Heart right ventricle (tissue), 16 donors: ENCODE results near the gene MYH14. TPM values are rescaled to one million over a fixed set of nuclear protein-coding genes. Genes with fewer than 3 reads are reported as not detected.
A peak's percentile ranks its signal among the peaks of the same experiment; 100 is the strongest.
"Not testable (repeated sequence)": the region's sequence is repeated elsewhere in the genome, so short reads cannot be mapped to it uniquely, and the experiment has no call there.

ENCODE experiments used
- ATAC-seq, 8 donors: fragments of 200-7000 bp; cut with Tn5 transposase; one replicate each; pipeline ENCODE4 v1.9.1; 2020; ENCODE audit warnings: mild to moderate bottlenecking in 8 of 8, moderate library complexity in 8 of 8, moderate number of reproducible peaks in 1 of 8
- DNase-seq, 2 donors: peaks; one replicate each; pipeline ENCODE4 v3.0.0-alpha.2; 2020
- H3K27ac ChIP-seq, 10 donors: fragments of 200-600 bp; sonication (generic) in 2 of 10; one replicate each; pipeline versions ENCODE4 v1.5.0 to v1.8.0; 2020 to 2022; ENCODE audit warnings: mild to moderate bottlenecking in 3 of 10
- H3K27me3 ChIP-seq, 7 donors: fragments of 200-600 bp; one replicate each; pipeline ENCODE4 v1.8.0; 2021 to 2022; ENCODE audit warnings: mild to moderate bottlenecking in 2 of 7
- H3K36me3 ChIP-seq, 9 donors: fragments of 200-600 bp; sonication (generic) in 1 of 9; one replicate each; pipeline versions ENCODE4 v1.5.0 to v1.8.0; 2020 to 2022; ENCODE audit warnings: mild to moderate bottlenecking in 2 of 9
- H3K4me1 ChIP-seq, 9 donors: fragments of 200-600 bp; sonication (generic) in 1 of 9; one replicate each; pipeline versions ENCODE4 v1.5.0 to v1.8.0; 2020 to 2022; ENCODE audit warnings: mild to moderate bottlenecking in 4 of 9
- H3K4me3 ChIP-seq, 10 donors: fragments of 200-600 bp; sonication (generic) in 2 of 10; one replicate each; pipeline versions ENCODE4 v1.5.0 to v1.8.0; 2020 to 2022; ENCODE audit warnings: mild to moderate bottlenecking in 7 of 10, moderate library complexity in 2 of 10
- H3K9me3 ChIP-seq, 11 donors: fragments of 200-600 bp in 10 of 11; sonication (generic) in 2 of 11; one replicate each; pipeline versions ENCODE4 v1.5.0 to v1.8.0; 2013 to 2022; ENCODE audit warnings: mild to moderate bottlenecking in 2 of 11, control low read depth in 1 of 11, moderate library complexity in 1 of 11
- CTCF ChIP-seq, 9 donors: fragments of 200-600 bp; sonication (generic) in 2 of 9; IDR thresholded peaks; one replicate each; pipeline versions ENCODE4 v1.5.0 to v1.8.0; 2021 to 2022; ENCODE audit warnings: antibody characterized with exemption in 9 of 9, mild to moderate bottlenecking in 5 of 9, moderate library complexity in 1 of 9
- WGBS, 2 donors: extraction: QIAGEN DNeasy Blood & Tissue Kit; methylation state at CpG; one replicate each; pipeline ENCODE4 v1.1.7; 2013; ENCODE audit warnings: inconsistent platforms in 1 of 2; 5-methylcytosine and 5-hydroxymethylcytosine counted together
- intact Hi-C, 10 donors: fragments of 100-400 bp; cut with DNase I; formaldehyde crosslinking; loops; one replicate each; pipeline versions ENCODE4 v1.11.1 to v1.14.2; 2022
- polyA plus RNA-seq, 2 donors: library from polyadenylated mRNA; stranded (reverse); fragments of 200-250 nt; gene quantifications; one replicate each; pipeline ENCODE4 v1.2.3, GENCODE V29; 2013
- total RNA-seq, 10 donors: library from RNA; stranded (reverse); fragmentation: NEBNext Ultra II Directional in 3 of 10; extraction: Animal tissue kit (Norgen Biotek cat#: 25700) in 3 of 10; gene quantifications; one replicate each; pipeline versions ENCODE4 v1.2.1 to v1.2.4, GENCODE V29; 2021 to 2023
- donor health status: Arrhythmogenic right ventricular cardiomyopathy.
- donor health status: ischemic (EF 13 %, LVEDD 7.1; RV severe dilation, severe dysfunction).
- donor health status: healthy with polysubstance abuse.
- donor health status: DM: no; HTN: yes; CAD: no.
- donor health status: DM: no; HTN: no; CAD: no.
- donor health status: ischemic (EF 25% LVEDD 6.9; RV normal size, moderate dysfunction).
- donor health status: ischemic (EF 25% LVEDD 5.7; RV mildly dilated, moderate dysfunction).
- donor health status: healthy.
- donor health status: DM: yes; HTN: yes; CAD: no.
- donor health status: Ischemic cardiomyopathy.
- donor health status: ischemic (EF 35%, LVEDD 5.7; RV mildly dilated, moderate dysfunction).
- donor health status: nonischemic (EF 11% LVEDD 7.7; RV severe dilation, severe dysfunction).
- donor health status: DM: yes; HTN: yes; CAD: no.
- donor health status: PGD.
- donor health status: ischemic (EF 29% LVEDD 5.4; RV normal size, mild dysfunction).
- donor health status: nonischemic (EF 23%, LVEDD 6.1; RV moderate dilation, normal function).

The MYH14 gene
- total and polyA plus RNA-seq, 12 donors: 29.3 to 149 (median 102) TPM

- H3K36me3 ChIP-seq: no peaks in the 10 kb centered on the region
- peaks cover 0 to 45% (median 19%) of the 10 kb centered on the region in 9 donors for H3K4me1 ChIP-seq
- intact Hi-C loops: no loop called here
- DNase-seq: peak; percentile 87 to 88
- peak overlapping the region; percentile 63 to 86 (median 74) for H3K27ac ChIP-seq
- H3K4me3 ChIP-seq: peak overlapping the region; percentile 25 to 57 (median 51)
- H3K9me3 ChIP-seq: no peaks in the 10 kb centered on the region
- WGBS, 2 donors: 1 to 2% methylated on average over 29 to 34 of the region's 34 CpGs
- TF ChIP-seq CTCF (IDR thresholded peaks at IDR 0.05): no peak
- H3K27me3 ChIP-seq: peaks cover 0 to 55% (median 49%) of the 10 kb centered on the region in 7 donors
- peak; percentile 60 to 74 (median 66) for ATAC-seq
These were observed 129.9 kb downstream of the MYH14 start for GRCh38 chr19:50333235-50333736.

GRCh38 chr19:50333737-50334617 lies 130.6 kb downstream of the MYH14 start:
- Histone ChIP-seq H3K9me3 (no peaks in the 10 kb centered on the region), H3K27ac (peak overlapping the region in 9 of 10 donors; percentile 63 to 86 (median 74)), H3K4me1 (peaks cover 0 to 41% (median 19%) of the 10 kb centered on the region in 9 donors), H3K27me3 (peaks cover 0 to 52% (median 45%) of the 10 kb centered on the region in 7 donors), H3K4me3 (peak overlapping the region; percentile 25 to 57 (median 51)), H3K36me3 (no peaks in the 10 kb centered on the region)
- WGBS, 2 donors: 12% methylated on average over 54 of the region's 54 CpGs
- intact Hi-C loops: no loop called here
- DNase-seq (peak; percentile 63 to 84), ATAC-seq (peak; percentile 23 to 49 (median 30))
- no peak for TF ChIP-seq CTCF (IDR thresholded peaks at IDR 0.05)

- no peak overlapping the region for H3K4me3 ChIP-seq
- 93 to 95% methylated on average over 12 of the region's 12 CpGs for WGBS, 2 donors
- peaks cover 0 to 52% (median 39%) of the 10 kb centered on the region in 7 donors for H3K27me3 ChIP-seq
- DNase-seq (no peak), ATAC-seq (no peak)
- no peak for TF ChIP-seq CTCF (IDR thresholded peaks at IDR 0.05)
- no peaks in the 10 kb centered on the region for H3K36me3 ChIP-seq
- no peak overlapping the region for H3K27ac ChIP-seq
- no peaks in the 10 kb centered on the region for H3K9me3 ChIP-seq
- intact Hi-C loops: no loop called here
- H3K4me1 ChIP-seq: peaks cover 0 to 36% (median 14%) of the 10 kb centered on the region in 9 donors
These were observed 131.5 kb downstream of the MYH14 start for GRCh38 chr19:50334741-50335421.

- ATAC-seq, intact Hi-C loops: not testable (repeated sequence)
- 86 to 88% methylated on average over 5 to 6 of the region's 6 CpGs for WGBS, 2 donors
These were observed 133.6 kb downstream of the MYH14 start for GRCh38 chr19:50337031-50337430.

More at GRCh38 chr19:50337031-50337430, 133.6 kb downstream of the MYH14 start:
- not testable (repeated sequence) for H3K4me3 ChIP-seq, H3K9me3 ChIP-seq, H3K36me3 ChIP-seq, H3K27ac ChIP-seq, DNase-seq
- Histone ChIP-seq H3K27me3 (peaks cover 0 to 35% (median 22%) of the 10 kb centered on the region in 7 donors), H3K4me1 (peaks cover 0 to 40% (median 7%) of the 10 kb centered on the region in 9 donors)
